Loucy (cell line): ENCODE measurements around the gene TMEFF1.

Experiments used
- EZH2phosphoT487 ChIP-seq: fragments of 200-600 bp; IDR thresholded peaks from 2 replicates; pipeline ENCODE4 v1.6.1; 2018; ENCODE audit warnings: antibody characterized with exemption, mild to moderate bottlenecking, moderate library complexity, borderline replicate concordance
- TF ChIP-seq, protein P1 (sequence below): fragments of 200-600 bp; sonication (generic); conservative IDR thresholded peaks from 2 replicates; pipeline ENCODE4 v1.5.1; 2014; ENCODE audit warnings: mild to moderate bottlenecking, antibody characterized with exemption, low read length

DNA sequence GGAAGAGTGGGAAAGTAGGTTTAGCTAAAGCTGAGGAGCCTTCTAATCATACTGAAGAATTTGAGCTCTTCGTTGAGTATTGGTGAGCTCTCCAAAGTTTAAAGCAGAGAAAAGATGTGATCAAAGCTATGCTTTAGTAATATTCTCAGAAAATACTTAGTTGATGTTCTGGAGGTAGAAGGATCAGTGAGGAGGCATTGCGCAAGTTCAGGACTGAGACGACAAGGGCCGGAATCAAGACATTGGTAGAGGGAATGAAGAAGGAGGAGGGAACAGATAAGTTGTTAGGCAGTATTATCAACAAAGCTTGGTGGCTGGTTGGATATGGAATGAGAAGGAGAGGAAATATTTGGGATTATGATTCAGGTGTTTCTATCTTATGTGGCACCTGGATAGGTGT, 112.0 kb downstream of the TMEFF1 start:
- TF ChIP-seq, protein P1, sequence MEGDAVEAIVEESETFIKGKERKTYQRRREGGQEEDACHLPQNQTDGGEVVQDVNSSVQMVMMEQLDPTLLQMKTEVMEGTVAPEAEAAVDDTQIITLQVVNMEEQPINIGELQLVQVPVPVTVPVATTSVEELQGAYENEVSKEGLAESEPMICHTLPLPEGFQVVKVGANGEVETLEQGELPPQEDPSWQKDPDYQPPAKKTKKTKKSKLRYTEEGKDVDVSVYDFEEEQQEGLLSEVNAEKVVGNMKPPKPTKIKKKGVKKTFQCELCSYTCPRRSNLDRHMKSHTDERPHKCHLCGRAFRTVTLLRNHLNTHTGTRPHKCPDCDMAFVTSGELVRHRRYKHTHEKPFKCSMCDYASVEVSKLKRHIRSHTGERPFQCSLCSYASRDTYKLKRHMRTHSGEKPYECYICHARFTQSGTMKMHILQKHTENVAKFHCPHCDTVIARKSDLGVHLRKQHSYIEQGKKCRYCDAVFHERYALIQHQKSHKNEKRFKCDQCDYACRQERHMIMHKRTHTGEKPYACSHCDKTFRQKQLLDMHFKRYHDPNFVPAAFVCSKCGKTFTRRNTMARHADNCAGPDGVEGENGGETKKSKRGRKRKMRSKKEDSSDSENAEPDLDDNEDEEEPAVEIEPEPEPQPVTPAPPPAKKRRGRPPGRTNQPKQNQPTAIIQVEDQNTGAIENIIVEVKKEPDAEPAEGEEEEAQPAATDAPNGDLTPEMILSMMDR: no peak
- no peak for TF ChIP-seq EZH2phosphoT487
